GM12801 (cell line): Measurements from ENCODE around the gene GOLGA3.

Source experiments
- CTCF ChIP-seq: IDR thresholded peaks from one replicate; pipeline ENCODE4 v1.5.1; 2011; ENCODE audit warnings: control low read depth; ENCODE audit not compliant: insufficient read length; ENCODE audit errors: extremely low read depth

Gene GOLGA3

GRCh38 chr12:132727091-132727794 lies 101.4 kb downstream of the GOLGA3 start:
- no peak for TF ChIP-seq CTCF

DNA sequence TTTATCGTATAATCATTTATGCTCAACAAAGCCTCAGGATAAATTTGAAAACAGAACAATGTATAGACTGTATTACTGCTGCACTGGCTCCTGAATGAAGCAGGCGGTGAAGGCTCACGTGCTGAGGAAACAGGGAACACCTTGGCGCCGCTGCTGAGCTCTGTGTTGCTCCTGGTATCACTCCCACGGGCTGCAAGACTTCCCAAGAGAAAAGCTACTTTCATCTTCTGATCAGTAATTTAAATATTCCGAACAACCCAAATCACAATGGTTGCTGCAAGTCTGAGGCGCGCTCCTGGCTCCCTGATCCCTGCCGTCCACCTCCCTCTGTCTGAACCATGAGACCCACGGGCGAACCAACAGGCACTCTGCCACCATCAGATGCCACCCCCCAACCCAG lies 102.3 kb downstream of the GOLGA3 start:
- no peak for TF ChIP-seq CTCF

DNA sequence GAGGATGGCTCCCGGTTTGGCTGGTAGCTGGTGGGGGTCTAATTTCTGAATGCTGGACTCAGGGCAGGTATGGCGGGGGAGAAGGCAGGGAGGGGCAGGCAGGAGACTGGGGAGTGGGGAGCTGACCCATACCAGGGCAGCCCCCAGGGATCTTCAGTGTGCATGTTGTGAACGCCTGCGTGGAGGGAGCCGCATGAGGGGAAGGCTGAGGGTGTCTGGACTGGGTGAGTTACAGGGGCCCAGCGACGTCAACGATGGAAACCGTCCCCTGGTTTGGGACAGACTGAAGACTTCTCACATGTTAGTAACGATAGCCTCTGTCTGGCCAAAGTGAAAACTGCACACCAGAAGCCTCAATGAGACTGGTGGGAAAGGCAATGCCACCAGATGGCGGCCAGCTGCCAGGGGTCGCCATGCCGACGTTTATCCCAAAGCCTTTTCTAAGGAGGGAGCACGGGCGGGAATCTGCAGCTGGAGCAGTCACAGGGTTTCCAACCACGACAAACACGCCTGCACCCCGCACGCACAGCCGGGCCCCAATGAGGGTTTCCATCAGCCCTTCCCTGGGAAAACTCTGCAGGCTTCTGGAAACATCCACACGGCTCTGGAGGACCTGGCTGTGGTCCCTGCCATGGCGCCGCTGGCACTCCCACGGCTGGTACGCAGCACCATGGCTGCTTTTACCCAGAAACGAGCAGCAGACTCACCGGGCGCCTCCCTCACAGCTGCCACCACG lies 104.0 kb downstream of the GOLGA3 start:
- no peak for TF ChIP-seq CTCF

DNA sequence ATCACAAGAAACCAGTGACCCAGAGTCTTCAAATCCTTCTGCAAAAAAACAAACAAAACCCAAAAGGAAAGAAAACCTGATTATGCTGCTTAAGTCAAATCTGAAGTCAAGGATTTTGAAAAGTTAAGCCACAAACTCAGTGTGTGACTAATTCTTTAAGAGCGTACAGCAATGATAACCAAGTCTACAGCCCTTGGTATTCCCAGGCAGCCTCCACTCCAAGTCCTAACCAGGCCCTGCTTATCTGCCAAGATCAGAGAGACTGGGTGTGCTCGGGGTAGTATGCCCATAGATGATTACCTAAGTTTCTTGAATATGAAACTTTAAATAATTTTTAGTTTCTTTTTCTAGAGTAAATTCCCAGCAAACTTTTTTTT lies 104.9 kb downstream of the GOLGA3 start:
- TF ChIP-seq CTCF = no peak

- TF ChIP-seq CTCF = no peak
These were observed 105.5 kb downstream of the GOLGA3 start for GRCh38 chr12:132723015-132723763.

GRCh38 chr12:132720606-132721345 lies 107.9 kb downstream of the GOLGA3 start:
- no peak for TF ChIP-seq CTCF

DNA sequence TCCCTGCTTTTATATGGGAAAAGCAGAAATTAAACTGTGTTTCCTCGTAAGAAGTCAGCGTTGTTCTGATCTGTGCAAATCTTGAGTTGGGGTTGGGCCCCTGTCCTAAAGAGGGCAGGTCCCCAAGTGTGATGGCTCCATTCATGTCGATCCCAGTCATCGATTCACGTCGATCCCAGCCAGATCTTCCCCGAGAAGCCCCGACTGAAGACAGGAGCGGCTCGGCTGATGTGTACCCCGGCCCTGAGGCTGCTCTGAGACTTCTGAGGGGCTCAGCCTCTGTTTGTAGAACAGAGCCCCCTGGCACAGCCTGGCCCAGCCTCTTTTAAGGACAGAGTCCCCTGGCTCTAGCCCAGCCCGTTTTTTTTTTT lies 108.7 kb downstream of the GOLGA3 start:
- TF ChIP-seq CTCF = no peak
